ENCODE measurements around the gene GNA12. TPM values are rescaled to one million over a fixed set of nuclear protein-coding genes. Genes with fewer than 3 reads are reported as not detected.

Gene GNA12
- total and polyA plus RNA-seq, 2 of the 4 experiments (the other 2 are of a cell fraction), result 14.3 to 93.9 TPM

DNA sequence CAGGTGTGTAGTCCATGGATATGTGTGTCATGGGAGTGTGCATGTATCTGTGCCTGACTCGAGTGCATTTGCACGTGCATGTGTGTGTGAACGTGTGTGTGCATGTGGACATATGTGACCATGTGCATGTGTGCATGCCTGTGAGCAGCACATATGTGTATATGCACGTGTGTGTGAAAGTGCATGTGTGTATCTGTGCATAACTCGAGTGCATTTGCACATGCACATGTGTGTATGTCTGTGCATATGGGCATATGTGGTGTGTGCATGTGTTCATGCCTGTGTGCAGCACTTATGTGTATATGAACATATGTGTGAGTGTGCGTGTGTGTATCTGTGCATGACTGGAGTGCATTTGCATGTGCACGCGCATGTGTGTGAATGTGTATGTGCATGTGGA lies 35.2 kb upstream of the GNA12 start:
- no peaks in the 10 kb centered on the region for H3K27me3 ChIP-seq (ENCODE audit: control insufficient read depth, insufficient read depth, low read length)
- H4K8ac ChIP-seq (ENCODE audit: low read depth in 2 of 2, low read length in 2 of 2), result no peak overlapping the region
- peaks cover 12% of the 10 kb centered on the region for H3K9me1 ChIP-seq (ENCODE audit: insufficient read depth, low read length)
- no TSS peak for BruUV-seq (replicated peaks)
- ATAC-seq (ENCODE audit: low read depth) (no peak), DNase-seq (no peak)
- H2AFZ ChIP-seq (replicated peaks; ENCODE audit: low read length, poor library complexity), result peak overlapping the region; percentile 56
- dilution Hi-C loops (cut with HindIII; ENCODE audit: low sequenced_read_pairs, unreplicated experiment), result no loop called here
- no peak overlapping the region for H3K18ac ChIP-seq (ENCODE audit: low read depth, low read length)
- H3K56ac ChIP-seq (ENCODE audit: extremely low read depth, insufficient read depth, low read length), result no peak overlapping the region
- H3K4ac ChIP-seq (ENCODE audit: low read depth, low read length), result no peak overlapping the region
- H3K9me3 ChIP-seq (ENCODE audit: control insufficient read depth, insufficient read depth, low read length), result no peaks in the 10 kb centered on the region
- H3K36me3 ChIP-seq (ENCODE audit: control insufficient read depth, insufficient read depth, low read length), result no peaks in the 10 kb centered on the region
- intact Hi-C loops (cut with micrococcal nuclease), result no loop called here
- peaks cover 2% of the 10 kb centered on the region for H4K20me1 ChIP-seq (ENCODE audit: insufficient read depth, low read length)
- no peak overlapping the region for H2BK20ac ChIP-seq (ENCODE audit: low read depth, low read length)
- H4K91ac ChIP-seq (ENCODE audit: insufficient read depth, low read depth, low read length), result no peak overlapping the region
- H3K4me1 ChIP-seq (ENCODE audit: control insufficient read depth, insufficient read depth, low read length), result no peaks in the 10 kb centered on the region
- H3K4me3 ChIP-seq (ENCODE audit: insufficient read depth, low read depth, low read length), result no peak overlapping the region
- no peak overlapping the region for H3K23ac ChIP-seq (ENCODE audit: low read depth, low read length)
- H4K5ac ChIP-seq (ENCODE audit: low read depth, low read length), result no peak overlapping the region
- H2BK15ac ChIP-seq (ENCODE audit: low read depth, low read length), result no peak overlapping the region
- no peak overlapping the region for H2AK5ac ChIP-seq (ENCODE audit: low read depth, low read length)
- no peak overlapping the region for H2BK120ac ChIP-seq (ENCODE audit: low read depth, low read length)
- H2AK9ac ChIP-seq (replicated peaks; ENCODE audit: low read depth, low read length, poor library complexity), result no peak overlapping the region
- no peak overlapping the region for H3K4me2 ChIP-seq (ENCODE audit: low read depth, low read length)
- no peak overlapping the region for H3K9ac ChIP-seq (ENCODE audit: low read depth, low read length)
- no peaks in the 10 kb centered on the region for H3K79me1 ChIP-seq (ENCODE audit: low read depth in 1 of 2, low read length in 2 of 2)
- H3K27ac ChIP-seq (ENCODE audit: insufficient read depth, low read length), result no peak overlapping the region
- H3K14ac ChIP-seq (replicated peaks; ENCODE audit: low read depth, low read length), result no peak overlapping the region
- WGBS, 2 experiments (ENCODE audit: extremely low coverage in 2 of 2, insufficient read length in 1 of 2), result 87% methylated on average over 8 of the region's 8 CpGs; no CpG with 5 or more reads in 1 of the 2 experiments
- CTCF ChIA-PET, result no interaction called here
- POLR2A ChIA-PET (ENCODE audit: unreplicated experiment), result no interaction called here
- TF ChIP-seq CEBPB (IDR thresholded peaks at IDR 0.05; ENCODE audit: low read depth, low read length), result no peak
- TF ChIP-seq MXI1 (IDR thresholded peaks at IDR 0.05; ENCODE audit: borderline replicate concordance, low read depth, low read length), result no peak
- TF ChIP-seq CTCF (conservative IDR thresholded peaks at IDR 0.05; ENCODE audit: low read depth, low read length), result no peak
- no peak for TF ChIP-seq RCOR1 (IDR thresholded peaks at IDR 0.05; ENCODE audit: insufficient replicate concordance, low read length)
- no peak for TF ChIP-seq RAD21 (IDR thresholded peaks at IDR 0.05; ENCODE audit: low read length)
- no peak for TF ChIP-seq POLR2A (IDR thresholded peaks at IDR 0.05; ENCODE audit: low read depth, low read length)
- TF ChIP-seq ELK1 (IDR thresholded peaks at IDR 0.05; ENCODE audit: borderline replicate concordance, low read depth, low read length), result no peak
- TF ChIP-seq RFX5 (IDR thresholded peaks at IDR 0.05; ENCODE audit: low read depth, low read length), result no peak
- no peak overlapping the region for H2BK5ac ChIP-seq (ENCODE audit: low read depth, low read length, poor library complexity, severe bottlenecking)
- in situ Hi-C loops (cut with MboI; ENCODE audit: low sequenced_read_pairs), result no loop called here

Data from IMR-90 (cell line).